GM21526 (cell line): Measurements from ENCODE around the gene SORBS2.

Experiments
- ATAC-seq: cut with Tn5 transposase; IDR thresholded peaks from one replicate; pipeline ENCODE4 v1.9.1; 2021; ENCODE audit warnings: moderate library complexity; ENCODE audit not compliant: unreplicated experiment, low FRiP score

The SORBS2 gene

DNA sequence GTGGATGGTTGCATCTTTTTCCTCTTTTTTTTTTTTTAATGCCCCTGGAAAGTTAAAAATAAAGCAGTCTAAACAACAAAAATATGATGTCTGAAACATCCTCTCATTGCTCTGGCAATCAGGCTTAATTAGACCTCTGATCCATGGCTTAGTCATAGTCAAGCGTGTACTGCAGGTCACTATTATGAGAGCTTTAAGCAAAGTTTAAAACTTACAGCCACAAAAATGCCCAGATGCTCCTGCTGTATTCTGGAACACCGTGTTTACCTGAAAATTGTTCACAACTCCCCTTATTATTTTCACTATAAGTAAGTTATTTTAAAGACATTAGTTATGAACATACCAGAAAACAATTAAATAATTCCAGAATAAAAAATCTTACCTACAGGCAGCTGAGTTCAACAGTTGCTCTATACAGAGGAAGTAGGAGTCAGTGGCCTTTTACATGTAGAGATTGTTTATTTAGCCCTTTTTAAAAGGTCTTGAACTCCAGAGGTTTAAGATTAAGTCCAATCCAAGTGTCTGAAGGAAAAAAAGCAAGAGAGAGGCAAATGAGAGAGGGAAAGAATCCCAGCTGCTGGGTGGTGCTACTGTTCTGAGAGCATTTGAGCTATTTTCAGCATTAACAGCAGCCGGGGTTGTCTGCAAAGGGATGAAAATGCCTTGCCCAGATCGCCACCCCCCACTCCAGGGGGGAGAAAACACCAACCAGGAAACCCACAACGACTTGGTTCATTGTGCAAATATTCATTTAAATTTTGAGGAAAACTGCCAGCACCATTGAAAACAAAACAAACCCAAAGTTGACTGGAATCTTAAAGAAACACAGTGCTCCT lies 36.9 kb downstream of the SORBS2 start:
- ATAC-seq: no peak

DNA sequence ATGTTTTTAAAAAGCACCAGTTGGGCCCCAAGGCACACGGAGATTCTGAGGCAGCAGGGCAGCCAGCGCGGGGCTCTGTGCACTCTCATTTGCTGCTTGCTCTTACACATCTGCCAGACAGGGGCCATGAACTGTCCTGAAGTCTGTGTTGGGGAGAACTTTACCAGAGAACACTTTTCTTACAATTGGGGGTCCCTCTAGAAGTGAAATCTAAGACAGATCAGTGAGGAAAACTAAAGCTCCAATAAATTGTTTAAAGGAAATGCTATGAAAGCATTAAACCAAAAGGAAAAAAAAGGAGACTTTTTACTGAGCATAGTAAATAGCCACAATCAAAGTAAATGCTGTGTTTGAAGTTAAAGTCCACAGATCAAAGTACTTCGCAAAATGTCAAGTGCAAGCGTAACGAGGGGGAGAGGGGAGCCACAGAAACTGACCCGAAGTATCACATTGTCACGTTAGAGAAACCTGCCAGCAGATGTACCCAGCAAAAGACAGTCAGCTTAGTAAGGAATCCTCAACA lies 37.8 kb downstream of the SORBS2 start:
- ATAC-seq: no peak

DNA sequence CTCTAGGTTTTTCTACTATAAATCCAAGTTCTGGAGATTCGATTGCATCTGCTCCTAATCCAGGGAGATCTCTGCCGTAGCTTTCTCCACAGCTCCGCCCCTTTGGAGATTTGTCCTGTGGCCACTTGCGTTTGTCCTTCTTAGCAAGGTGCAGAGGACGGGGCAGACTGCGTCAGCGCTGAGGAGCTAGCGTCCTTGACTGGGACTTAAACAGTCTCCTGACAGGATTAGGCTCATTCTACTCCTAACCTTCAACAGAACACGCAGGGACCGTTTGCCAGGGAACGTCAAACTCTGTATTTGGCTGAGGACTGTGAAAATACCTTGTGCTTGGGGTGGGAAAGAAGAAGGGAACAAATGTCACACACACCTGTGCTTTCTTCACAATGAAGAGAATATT lies 38.6 kb downstream of the SORBS2 start:
- no peak for ATAC-seq

DNA sequence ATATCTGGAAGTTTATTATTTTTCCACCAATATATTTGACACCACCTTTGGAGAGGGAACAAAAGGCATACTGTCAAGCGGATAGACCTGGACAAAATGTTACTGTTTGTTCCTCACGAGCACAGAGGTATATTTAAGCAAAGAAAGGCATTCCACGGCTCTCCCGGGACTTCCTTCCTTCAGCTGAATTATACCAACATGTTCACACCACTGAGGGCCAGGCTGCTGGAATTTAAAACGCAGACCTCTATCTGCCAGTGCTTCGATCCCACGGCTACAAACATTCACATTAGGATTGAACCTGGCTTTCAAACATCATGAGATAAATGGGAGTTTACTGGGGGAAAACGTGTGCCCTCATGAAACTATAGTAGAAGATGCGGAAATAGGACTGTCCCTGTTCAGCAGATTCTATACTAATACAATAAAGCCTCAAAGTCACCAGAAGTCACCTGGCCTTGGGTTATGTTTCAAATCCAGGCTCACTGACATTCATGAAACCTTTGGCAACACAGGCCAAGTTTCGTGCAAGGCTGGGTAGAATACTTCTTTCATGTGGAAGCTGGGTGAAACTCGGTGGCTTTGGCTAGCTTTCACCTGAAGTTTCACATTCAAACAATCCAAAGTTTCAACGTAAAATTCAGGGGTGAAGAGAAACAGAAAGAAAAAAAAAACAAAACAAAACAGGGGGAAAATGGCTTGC lies 39.5 kb downstream of the SORBS2 start:
- ATAC-seq: no peak

DNA sequence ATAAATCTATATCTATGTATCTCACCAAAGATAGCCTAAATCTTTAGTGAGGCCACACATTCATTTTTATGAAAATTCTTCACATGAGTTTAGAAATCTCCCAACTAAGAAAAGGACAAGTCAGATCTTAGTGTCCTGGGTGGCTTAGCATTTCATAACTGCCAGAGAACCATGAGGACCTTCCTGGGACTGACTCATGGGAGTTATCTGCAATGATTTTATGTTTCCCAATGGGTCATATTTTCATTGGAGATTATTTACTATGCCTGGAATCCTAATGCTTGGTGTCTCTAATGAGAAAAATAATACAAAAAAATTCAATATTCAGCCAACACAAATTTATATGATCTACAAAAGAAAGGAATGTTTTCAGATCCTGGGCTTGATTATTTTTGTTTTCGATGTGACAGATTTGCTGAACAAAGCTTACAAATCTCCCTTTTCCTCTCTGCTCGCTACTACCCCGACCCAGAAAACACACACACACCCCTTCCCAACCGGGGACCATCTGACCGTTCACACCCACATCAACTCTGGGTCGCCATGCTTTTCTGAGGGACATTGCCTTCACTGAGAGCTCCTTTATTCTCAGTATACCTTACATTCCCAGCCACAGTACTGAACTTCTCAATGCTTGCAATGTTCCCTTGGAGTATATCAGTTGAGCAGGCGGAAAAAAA lies 40.1 kb downstream of the SORBS2 start:
- ATAC-seq: no peak

DNA sequence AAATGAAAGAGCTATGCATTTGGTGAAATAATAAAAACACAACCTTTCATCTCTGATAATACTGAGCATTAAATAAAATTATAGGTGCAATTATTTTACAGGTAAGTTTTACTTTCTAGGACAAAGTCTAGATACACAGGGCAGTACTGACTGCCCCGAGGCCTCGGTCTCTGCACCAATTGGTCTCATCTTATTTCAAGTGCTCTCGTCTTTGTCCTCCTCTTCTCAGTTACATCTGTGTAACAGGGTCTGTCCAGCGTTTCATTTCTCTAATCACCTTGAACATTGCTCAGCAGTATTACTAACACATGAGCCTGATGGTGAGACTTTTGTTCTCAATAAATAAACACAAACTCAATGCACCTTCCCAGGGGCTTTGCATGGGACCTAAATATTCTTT lies 44.5 kb downstream of the SORBS2 start:
- no peak for ATAC-seq

DNA sequence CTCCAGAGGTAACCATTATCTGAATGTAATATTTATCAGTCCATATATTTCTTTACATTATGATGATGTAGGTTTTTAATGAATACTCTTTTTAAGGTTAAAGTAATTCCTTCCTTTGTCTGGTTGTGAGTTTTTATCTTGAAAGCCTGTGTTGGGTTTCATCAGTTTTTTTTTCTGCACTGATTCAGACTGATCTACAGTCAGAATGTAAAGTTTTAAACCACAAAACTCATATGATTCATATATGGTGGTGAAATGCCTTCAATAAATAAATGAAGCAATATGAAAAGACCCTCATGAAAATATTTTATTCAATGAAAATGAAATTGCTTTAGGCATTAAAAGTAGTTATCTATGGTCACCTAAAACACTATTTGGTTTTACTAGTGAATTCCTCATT lies 47.1 kb downstream of the SORBS2 start:
- no peak for ATAC-seq

DNA sequence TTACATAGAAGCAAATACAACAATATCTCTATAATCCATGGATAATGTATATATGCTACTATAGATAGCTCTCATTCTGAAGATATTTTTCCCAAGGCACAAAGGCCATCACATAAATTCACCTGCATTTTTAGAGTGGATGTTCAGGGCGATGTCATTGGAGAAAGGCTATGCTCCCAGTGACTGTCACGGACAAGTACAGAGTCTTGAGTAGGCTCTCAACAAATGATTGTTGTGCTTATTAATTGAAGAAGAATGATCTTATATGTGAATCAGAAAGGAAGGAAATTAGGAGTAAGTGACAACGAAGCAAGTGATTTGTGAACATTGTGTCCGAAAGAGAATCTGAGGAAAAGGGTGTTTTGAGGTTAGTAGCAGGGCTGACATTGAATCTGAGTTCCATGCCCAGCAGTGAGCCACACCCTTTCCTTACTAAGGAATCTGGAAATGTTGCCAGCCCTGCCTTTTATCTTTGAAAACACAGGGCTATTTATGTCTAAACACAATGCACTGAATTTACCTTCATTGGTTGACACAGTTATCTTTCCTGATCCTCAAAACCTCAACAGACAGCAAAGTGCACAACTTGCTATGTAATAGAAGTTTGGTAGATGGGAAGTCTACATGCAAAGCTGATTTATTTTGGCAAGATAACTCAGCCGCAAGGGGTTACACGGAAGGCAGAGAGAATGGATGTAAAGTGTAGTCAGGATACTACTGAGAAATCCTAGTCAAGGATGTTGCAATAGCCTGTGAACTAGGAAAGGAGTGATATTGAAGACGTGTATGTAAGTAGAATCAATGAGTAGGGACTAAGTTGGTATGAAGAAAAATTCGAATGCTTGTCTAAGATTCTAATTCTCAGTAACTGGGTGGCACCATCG lies 50.4 kb downstream of the SORBS2 start:
- no peak for ATAC-seq

DNA sequence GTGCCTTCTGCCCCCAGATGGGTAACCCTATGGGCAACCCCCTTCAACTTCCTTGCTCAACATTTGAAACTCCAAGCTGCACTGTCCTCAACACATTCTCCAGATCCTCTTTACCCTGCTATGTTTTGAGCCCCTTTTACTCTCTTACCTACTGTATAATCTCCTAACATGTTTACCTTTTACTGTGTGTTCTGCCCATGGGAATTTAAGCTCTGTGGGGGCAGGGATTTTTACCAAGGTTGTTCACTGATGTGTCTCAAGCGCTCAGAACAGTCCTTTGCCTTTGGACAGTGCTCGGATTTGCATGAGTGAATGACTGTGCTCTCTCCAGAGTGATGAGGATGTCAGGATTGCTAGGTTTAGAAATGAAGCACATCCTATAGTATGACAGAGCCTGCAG lies 53.2 kb downstream of the SORBS2 start:
- no peak for ATAC-seq

DNA sequence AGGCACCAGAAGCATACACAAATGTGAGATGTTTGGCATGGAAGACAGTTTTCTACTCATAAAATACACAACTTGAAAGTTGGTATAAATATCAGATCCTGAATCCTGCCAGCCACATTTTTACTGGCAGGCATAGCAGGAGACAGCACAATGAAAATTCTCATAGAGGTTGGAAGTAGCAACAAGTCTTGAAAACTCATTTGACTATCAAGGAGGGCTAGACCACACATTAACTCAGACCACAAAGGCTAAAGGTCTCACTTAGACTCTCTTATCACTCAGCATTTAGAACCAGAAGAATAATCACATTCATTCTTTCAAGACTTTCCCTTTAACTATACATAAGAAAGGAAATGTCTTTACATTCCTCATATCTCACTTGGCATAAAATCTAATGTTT lies 56.5 kb downstream of the SORBS2 start:
- no peak for ATAC-seq

DNA sequence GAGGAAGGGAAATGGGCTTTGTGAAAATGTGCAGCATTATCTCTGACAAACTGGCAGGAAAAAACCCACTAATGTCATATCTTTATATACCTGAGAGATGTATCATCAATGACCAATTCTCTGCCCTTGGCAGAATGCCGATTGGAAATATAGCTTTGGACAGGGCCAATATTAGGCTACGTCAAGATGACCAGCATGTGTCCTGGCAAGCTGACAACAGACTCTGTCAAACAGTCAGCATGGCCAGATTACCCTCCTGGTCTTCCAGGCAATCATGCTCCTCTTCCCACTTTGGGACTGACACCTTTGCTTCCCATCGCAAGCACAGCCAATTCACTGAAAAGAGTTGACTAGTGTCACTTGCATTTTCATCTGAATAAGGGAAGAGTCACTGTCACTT lies 57.0 kb downstream of the SORBS2 start:
- ATAC-seq: no peak

DNA sequence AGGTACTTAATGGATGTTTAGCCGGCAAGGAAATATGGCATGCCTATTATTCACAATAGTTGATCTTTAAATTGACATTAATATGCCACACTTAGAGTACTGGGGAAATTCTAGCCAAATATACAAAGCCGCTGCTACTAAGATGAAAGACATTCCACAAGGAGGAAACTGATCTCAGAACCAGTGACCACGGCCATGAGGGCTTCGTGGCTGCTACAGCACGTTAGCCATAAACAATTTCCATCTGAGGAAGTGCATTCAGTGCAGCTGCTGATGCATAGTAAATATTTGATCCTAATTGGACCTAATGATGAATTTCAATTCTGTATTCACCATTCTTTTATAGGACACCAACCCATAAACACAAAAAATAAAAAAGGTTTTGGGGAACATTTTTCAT lies 59.1 kb downstream of the SORBS2 start:
- ATAC-seq: no peak

DNA sequence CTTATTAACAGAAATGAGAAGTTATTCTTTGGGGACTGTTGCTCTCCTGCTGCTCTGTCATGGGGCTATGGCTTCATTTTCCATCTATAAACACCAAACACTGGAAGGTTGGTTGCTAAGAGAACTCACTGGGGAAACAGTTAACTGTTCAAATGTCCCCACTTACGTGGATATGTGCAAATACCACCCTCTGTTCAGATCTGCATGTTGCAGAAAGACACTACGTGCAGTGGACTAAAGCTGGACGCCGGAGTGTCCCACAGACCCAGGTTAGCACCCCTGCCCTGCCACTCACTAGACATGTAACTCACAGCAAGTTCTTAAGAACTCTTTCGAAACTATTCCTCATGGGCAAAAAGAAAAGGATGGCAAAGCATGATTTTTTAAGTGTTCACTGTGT lies 62.1 kb downstream of the SORBS2 start:
- ATAC-seq: no peak

DNA sequence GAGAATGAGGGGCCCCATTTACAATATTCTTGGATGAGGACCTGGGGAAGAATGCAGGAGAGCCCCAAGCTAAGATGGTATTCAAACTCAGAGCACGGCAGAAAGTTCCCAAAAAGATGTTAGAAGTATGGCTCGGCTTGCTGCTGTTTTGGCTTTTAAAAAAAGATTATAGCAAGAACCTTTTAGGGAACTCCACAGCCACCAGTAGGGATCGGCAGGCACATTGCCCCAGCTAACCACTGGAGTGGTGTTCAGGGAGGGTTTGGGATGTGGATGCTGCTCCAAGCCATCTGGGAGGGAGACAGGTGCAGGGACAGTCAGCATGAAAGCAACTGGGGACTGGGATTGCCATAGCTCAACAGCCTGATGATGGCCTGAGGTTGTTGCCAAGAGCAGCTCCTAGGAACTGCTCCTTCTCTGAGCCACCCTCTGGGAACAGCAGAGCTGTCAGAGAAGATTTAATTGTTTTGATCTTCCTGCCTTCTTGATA lies 63.0 kb downstream of the SORBS2 start:
- ATAC-seq: no peak

DNA sequence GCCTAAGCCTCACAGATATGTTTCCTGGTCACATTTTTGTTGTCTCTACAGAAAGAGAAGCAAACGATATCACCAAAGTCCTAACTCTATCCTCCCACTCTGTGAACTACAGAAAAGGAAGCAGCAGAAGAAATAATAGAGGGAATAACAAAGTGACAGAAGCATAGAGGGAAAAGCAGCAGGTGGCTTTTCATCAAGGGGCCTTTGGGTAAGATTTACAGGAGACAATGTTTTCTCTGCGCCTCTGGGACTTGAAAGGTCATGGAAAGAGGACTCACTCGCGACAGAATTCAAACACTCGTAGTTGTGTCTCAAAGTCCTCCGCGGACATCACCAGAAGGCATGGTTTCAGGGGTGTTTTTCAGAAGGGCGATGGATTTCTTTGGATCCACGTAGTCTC lies 66.1 kb downstream of the SORBS2 start:
- ATAC-seq: no peak

DNA sequence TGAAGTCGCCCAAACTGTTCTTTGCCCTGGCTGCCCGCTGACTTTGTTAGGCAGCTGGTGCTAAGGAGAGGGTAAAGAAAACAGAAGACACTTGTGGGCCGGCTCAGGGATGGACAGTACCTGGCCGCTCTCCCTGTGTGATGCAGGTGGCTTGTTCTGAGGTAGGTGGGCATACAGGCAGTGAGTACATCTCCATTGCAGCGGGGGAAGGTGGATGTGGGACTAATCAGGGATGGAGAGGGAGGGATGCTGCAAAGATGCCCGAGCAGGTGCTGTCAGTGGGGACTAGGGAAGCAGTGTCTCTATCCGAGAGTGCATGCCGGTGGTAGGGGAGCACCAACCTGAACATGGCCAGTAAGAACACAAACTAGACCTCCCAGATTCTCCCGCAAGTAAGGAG lies 67.0 kb downstream of the SORBS2 start:
- ATAC-seq: no peak

DNA sequence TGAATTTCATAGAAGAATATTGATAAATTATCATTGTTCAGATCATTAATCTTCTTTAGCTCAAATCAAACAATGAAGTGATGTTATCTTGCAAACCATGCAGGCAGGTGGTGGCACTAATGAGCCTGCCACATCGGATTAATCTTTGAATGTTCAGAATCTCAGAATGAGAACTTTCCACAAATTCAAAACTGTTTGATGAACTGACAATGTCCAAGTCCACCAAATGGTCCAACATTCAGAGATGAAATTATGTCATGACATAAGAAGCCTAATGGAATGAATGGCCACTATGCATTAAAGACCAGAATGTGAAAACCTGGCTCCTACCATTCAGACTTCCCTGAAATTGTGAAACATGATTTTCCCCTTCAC lies 67.5 kb downstream of the SORBS2 start:
- no peak for ATAC-seq

DNA sequence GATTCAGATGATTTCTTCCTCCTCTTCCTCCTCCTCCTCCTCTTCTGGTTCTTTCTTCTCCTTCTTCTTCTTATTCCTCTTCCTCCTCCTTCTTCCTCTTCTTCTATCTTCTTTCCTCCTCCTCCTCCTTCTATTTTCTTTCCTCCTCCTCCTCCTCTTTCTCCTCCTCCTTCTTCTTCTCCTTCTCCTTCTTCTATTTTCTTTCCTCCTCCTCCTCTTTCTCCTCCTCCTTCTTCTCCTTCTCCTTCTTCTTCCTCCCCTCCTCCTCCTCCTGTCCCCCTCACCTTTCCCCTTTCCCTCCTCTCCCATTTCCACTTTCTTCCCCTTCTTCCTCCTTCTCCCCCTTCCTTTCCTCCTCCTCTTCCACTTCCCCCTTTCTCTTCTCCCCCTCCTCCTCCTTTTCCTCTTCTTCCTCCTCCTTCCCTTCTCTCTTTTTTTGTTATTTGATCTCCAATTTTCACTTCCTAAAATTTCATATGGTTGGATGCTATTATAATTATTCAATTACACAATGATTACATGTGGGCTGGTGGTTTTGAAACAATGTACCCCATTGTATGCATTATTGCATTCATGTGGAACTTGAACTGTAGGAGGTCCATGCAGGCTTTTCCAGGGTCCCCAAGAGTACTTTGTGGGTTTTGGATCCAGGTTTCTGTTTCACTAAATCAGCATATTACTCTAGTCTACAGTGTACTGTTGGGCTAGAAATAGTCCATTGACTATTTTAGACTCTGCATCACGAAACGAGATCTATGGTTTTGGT lies 68.1 kb downstream of the SORBS2 start:
- ATAC-seq: no peak

DNA sequence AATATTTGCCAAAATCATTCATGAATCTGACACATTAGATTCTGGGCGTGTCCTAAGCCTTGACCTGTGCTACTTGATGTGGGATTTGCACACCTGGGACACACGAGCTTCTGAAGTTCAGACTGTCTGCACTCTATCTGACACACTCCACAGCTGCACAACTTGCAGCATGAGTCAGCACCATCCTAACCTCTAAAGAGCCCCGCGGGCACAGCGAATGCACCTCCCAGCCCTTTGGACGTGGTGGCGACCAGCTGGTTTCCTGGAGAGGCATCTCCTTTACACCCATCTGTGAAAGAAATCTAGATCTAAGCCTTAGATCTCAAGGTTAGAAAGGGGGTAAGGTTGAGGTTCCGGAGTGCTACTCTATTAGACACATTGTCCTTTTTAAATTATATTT lies 69.2 kb downstream of the SORBS2 start:
- peak; percentile 47 for ATAC-seq

DNA sequence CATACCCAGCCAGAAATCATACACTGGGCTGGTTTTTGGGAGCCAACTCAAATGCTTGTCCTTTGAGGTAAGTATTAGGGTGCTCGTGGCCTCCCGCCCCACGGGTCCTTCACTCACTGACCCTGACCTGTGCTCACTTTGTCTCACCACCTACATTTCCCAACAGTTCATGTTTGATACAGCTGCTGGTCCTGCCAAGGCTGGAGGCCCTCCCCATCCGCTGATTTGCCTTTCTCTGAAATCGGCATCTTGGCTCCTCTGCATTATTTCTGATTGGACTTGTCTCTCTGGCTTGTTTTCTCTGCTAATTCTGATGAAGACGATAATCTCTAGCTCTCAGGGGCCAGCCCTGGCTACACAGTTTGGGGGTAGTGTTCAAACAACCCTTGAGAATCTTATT lies 70.2 kb downstream of the SORBS2 start:
- no peak for ATAC-seq
